ENCODE results near the gene DHRS4L2.
"Not testable (repeated sequence)": the region's sequence is repeated elsewhere in the genome, so short reads cannot be mapped to it uniquely, and the experiment has no call there.

DNA sequence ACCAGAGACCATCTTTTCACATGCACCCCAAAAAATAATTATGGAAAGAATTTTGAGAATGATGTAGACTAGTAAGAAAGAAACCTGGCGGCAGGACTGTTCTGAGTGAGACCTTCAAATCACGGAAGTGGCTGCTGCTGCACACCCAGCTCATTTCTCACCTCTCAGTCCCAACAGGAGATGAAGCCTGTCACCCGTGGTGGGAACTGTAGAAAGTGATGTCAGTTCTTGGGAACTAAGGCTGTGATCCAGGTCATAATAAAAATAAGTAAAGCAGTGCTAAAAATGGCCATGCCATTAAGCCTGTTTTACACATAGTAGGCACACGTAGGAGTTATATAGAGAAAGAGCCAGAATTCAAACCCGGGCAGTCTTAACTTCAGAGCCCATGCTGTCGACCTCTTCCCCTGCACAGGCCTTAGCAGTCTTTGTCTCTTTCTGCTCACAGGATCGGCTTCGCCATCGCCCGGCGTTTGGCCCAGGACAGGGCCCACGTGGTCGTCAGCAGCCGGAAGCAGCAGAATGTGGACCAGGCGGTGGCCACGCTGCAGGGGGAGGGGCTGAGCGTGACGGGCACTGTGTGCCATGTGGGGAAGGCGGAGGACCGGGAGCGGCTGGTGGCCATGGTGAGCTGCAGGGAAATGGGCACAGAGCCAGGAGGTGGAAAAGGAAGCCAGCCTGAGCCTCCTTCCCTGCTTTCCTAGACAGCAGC, 1.2 kb downstream of the DHRS4L2 start:
- TF ChIP-seq EZH2 (IDR thresholded peaks at IDR 0.05; ENCODE audit: borderline replicate concordance, low read length); CTCF (conservative IDR thresholded peaks at IDR 0.05 in 1 of 2, IDR thresholded peaks at IDR 0.05 in 1 of 2; ENCODE audit: extremely low read depth in 1 of 2, insufficient read depth in 1 of 2, low read depth in 1 of 2, low read length in 2 of 2): not testable (repeated sequence)

Data from mammary epithelial cell (primary cell).